Hematopoietic multipotent progenitor cell (in vitro differentiated cells): ENCODE data around the gene PRMT5. TPM values are rescaled to one million over a fixed set of nuclear protein-coding genes. Genes with fewer than 3 reads are reported as not detected.
A peak's percentile ranks its signal among the peaks of the same experiment; 100 is the strongest.
"Not testable (repeated sequence)": the region's sequence is repeated elsewhere in the genome, so short reads cannot be mapped to it uniquely, and the experiment has no call there.

Experiments
- DNase-seq, 3 donors: peaks; one replicate each; pipeline ENCODE4 v3.0.0-alpha.2; 2011 to 2015; ENCODE audit warnings: low read depth in 2 of 3, low spot score in 2 of 3
- total RNA-seq: library from RNA; depleted of rRNA; stranded (reverse); fragments of >200 nt; gene quantifications from one replicate; pipeline ENCODE4 v1.2.3, GENCODE V29; 2012

The PRMT5 gene
- total RNA-seq, 1 donor: 75.9 TPM

DNA sequence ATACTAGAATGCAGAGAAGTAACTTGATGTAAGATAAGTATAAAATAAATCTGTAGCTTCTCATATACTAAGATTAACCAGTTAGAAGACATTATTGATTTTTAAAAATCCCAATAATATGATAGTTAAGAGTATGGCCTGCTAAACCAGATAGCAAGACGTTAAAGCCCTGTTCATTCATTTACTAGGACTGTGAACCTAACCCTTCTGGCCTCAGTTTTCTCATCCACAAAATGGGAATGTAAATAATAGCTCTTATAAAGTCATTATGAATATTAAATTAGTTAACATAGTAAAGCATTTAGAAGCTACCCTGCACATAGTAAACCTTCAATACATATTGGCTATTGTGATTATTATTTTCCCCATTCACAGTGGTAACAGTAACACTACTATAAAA, 6.0 kb upstream of the PRMT5 start:
- DNase-seq: no peak

DNA sequence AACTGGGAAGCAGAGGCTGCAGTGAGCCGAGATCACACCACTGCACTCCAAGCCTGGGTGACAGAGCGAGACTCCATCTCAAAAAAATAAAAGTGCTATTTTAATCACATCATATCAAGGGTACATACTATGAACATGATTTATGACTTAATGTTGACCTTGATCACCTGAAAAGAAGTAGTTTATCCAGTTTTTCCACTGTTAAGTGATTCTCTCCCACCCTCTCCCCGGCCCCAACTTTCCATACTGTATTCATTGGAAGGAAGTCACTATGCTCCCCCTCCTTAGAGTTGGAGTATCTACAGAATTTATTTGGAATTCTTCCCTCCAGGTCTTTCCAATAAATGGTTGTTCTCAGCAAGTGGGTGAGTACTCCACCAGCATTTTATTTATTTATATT, 3.0 kb upstream of the PRMT5 start:
- DNase-seq: no peak

DNA sequence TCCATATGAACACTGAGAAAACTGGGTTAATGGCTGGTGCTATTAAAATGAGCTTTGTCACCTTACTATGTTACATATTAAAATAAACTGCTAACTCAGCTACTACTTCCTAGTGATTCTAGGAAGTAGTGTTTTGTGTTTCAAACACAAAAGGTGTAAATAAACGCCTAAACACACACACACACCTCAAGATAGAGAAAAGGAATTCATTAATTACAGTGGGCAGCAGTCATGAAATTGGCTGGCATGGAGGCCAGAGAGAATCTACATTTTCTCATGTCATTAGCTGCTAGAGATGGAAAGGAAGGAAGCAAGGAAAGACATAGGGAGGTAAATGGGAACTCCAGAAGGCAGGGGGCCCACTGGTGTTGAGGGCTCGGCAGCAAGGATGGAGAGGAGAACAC, 787 bp upstream of the PRMT5 start:
- no peak for DNase-seq

DNA sequence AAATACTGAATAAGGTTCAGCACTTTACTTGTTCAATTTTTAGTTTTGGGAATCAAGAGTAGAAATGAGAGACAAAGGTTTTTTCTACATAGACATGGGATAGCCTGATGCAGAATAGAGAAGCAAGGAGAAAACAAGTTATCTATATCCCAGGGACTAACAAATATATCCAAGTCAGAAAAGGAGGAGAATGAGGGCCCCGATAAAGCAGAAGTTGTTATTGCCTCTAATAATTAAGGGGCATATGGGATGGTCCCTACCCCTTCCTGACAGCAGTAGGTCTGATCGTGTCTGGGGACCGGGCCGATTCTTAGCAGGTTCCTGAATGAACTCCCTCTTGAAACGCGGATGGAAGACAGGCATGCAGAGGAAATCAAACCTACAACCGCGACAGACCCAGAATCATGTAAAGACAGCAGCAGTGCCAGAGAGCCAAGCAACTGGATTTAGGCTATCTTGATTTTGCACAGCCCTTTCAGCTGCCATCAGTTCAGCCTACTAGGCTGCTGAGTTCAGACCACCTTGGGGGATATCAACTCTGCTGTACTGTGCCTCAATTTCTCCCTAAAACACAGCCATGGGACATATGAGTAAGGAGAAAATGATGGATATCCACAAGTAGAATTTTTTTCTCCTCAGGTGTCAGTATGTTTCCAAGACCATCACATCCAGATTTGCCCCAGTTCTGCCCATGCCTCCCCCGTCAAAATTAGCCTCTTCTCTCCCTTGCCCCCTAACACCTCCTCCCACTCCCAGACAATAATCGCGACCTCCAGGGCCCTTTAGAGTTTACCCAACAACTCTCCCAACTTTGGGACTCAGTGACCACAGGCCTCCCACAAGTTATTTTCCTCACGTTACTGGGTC, 706 bp downstream of the PRMT5 start:
- DNase-seq: no peak

DNA sequence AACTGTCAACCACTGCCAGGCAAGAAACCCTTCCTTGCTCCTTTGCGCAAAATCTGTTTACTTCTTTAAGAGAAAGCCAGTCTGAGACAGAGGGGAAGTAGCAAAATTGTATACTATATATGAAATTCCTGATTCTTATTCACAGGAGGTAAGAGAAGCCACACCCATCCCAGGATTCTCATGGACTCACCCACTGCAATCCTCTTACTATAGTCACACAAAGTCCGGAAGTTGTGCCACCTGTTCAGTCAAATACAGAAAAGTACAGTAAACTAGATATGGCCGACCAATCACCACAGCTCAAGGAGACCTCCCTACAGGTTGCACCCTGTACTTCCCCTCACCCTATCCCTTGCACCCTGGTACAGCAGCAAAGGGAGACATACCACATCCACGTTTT, 2.9 kb downstream of the PRMT5 start:
- DNase-seq: no peak

DNA sequence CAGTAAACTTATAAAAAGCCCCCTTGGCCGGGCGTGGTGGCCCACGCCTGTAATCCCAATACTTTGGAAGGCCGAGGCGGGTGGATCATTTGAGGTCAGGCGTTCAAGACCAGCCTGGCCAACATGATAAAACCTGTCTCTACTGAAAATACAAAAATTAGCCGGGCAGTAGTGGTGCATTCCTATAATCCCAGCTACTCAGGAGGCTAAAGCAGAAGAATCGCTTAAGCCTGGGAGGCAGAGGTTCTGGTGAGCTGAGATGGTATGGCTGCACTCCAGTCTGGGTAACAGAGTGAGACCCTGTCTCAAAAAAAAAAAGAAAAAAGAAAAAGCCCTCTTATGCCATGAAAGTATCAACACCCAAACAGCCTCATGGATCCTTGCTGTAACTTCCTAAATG, 3.7 kb downstream of the PRMT5 start:
- no peak for DNase-seq

DNA sequence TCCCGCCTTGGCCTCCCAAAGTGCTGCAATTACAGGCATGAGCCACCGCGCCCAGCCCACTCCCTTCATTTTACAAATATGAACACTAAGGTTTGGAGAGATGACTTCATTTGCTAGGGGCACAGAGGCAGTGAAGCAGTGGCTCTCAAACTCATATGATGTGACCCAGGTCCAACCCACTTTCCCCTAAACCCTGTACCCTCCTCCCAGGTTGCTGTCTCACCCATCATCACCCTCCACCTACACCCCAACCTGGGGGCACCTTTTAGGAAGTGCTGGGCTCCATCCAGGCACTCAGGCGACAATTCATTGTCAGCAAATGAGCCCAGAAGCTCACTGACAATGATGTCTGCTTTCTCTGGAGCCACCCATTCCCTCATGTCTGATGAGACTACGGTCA, 5.4 kb downstream of the PRMT5 start:
- DNase-seq: no peak

DNA sequence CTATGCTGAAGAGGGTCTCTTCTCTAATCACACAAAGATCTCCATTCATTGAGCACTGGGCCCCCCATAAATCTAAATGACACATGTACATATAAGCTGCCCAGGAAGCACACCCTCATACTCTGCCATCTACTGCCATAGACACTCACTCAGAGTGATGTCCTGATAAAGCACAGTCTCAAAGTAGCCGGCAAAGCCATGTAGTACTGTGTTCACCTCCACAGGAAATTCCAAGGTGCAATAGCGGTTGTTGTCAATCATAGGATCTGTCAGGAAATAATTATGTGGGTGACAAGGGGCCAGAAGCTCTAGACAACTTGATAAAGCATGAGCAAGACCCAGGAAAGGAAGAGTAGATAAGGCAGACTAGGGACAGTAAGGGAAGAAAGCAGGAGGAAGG, 6.9 kb downstream of the PRMT5 start:
- DNase-seq: no peak

DNA sequence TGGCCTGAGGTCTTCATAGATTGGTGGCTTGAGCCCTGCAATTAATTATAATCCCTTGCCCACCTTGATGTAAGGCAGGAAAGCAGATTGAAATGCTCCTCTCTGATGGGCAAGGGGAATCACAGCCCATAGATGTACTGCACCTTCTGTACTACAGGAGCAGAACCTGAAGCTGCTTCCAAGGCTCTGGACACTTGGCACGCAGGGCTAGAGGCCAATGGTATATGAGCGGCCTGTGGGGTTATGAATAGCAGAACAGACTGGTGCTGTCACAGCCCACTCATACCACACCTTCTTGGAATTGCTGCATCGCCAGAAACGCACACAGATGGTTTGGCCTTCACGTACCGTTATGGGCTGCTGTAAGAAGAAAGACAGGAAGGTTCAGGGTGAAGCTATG, 8.5 kb downstream of the PRMT5 start:
- no peak for DNase-seq

DNA sequence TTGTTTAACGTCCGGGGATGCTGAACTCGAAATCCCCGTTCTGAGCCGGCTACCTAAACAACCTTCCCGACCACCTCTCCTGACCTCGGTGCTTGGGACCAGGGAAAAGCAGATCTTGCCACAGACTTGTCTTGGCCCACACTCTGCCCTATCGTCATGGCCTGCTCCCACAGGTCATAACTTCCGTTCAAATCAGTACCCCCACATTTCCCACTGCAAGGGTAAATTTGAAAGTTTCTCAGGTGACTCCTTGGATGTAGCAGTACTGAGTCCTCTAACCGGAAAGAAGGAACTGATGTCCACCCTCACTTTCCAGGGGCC, 9.6 kb downstream of the PRMT5 start:
- DNase-seq: no peak

DNA sequence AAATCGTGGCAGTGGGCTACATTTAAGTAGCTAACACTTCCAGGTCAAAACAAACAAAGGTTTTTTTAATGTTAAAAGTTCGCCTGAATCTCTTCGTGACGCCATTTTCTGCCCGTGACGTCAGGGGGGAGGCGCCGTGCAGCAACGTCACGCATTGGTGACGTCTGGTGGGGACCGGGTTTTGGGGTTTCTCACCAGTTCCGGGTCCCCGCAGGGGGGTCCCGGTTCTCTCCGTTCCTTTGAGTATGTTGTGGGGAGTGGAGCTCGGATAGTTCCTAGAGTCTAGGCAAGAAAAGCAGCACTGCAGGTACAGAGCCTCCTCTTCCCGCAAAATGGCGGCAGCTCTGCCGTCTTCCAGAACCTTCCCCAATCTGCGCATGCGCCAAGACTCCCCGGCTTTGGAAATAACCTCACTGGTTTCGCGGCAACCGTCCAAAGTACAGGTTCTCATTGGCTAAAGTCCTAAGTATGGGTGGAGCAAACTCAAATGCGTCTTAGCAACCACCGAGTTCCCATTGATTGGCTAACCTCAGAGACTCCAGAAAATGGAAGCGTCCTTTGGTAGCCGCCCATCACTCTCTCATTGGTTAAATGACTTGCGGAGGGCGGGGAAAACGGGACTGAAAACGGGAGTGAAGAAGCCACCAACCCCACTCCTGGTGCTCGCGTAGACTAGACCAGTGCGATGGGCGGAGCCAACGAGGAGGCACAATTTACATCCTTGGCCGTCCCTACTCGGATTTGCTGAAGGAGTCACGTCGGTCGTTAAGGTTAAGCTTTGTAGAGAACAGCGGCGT, 10.2 kb downstream of the PRMT5 start, which contains the start of gene RBM23:
Gene RBM23 (minus strand): TSS at position 346 of the 797 bp plus-strand sequence.
- peak; percentile 100 for DNase-seq

DNA sequence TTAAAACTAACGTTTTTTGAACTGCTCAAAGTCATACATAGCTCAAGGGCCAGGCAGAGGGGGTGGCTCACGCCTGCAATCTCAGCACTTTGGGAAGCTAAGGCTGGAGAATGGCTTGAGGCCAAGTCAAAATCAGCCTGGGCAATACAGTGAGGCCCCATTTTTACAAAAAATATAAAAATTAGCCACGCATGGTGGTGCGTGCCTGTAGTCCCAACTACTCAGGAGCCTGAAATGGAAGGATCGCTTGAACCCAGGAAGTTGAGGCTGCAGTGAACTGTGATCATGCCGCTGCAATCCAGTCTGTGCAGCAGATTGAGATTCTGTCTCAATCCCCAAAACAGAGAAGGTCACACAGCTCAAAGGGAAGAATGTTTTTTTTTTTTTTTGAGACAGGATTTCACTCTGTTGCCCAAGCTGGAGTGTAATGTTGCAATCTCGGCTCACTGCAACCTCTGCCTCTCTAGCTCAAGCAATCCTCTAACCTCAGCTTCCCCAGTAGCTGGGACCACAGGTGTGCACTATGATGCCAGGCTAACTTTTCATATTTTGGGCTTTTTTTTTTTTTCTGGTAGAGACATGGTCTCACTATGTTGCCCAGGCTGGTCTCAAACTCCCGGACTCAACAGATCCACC, 13.2 kb downstream of the PRMT5 start:
- DNase-seq: no peak

DNA sequence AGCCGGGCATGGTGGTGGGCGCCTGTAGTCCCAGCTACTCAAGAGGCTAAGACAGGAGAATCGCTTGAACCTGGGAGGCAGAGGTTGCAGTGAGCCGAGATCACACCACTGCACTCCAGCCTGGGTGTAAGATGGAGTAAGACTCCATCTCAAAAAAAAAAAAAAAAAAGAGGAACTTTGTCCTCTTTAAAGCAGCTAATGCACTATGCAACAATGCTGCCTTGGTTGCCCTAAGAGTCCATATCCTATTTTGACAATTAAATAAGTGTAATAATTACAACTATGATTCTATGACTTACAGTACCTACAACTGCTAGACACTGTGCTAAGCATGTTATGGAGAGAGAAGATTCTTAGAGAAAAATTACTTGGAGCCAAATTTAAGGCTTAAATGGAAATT, 14.3 kb downstream of the PRMT5 start:
- DNase-seq: not testable (repeated sequence)

DNA sequence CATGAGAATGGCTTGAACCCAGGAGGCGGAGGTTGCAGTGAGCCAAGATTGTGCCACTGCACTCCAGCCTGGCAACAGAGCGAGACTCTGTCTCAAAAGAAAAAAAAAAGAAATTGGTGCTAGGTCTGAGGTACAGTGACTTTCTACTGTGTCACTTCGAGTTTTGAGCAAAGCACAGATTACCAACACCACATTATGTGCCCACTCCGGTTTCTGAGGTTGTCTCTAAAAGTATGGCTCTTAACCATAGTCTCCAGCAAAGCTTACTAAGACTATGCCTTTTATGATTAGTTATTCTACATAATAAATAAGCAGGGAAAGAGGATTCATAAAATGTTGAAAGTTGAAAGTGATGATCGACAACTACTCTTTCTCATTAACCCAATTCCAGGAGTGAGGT, 18.3 kb downstream of the PRMT5 start:
- no peak for DNase-seq

DNA sequence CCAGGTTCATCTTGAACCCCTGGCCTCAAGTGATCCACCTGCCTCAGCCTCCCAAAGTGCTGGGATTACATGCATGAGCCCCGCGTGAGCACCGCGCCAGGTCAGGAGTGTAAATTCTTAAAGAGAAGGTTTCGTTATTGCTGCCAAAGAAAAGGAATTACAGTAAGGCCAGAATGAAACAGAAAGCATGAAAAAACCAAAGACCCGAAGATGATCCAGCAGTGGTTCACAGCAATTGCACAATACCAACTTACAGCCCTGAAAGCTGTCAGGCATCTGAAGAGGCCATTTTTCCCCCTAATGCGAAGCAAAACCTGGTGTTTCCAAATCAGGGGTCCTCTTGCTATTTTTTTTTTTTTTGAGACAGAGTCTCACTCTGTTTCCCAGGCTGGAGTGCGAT, 20.6 kb downstream of the PRMT5 start:
- no peak for DNase-seq

DNA sequence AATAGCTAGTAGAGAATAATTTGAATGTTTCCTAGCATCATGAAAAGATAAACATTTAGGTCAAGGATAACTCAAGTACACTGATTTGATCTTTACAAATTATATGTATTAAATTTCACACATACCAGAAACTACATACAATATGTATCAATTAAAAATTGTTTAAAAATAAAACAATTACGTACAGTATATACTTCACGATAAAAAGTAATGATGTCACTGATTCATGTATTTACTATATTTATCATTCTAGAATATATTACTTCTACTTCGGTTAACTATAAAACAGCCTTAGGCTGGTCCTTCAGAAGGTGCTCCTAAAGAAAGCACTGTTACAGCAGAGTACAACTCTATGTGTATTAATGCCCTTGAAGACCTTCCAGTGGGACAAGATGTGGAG, 21.7 kb downstream of the PRMT5 start:
- DNase-seq: no peak

DNA sequence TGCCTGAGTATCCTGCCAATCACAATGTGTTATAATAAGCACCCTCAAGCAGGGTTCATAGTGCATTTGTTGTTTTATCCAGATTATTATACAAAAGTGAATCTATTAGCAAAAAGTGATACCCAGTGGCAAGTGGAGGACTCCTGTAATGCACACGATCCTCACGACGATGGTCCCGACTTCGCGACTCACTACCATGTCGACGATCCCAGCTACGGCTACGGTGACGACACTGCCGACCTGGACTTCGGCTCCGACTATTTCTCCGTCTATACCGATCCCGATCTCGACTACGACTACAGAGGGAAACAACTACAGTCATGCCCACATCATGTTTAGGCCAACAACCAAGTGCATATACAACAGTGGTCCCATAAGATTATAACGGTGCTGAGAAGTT, 23.1 kb downstream of the PRMT5 start:
- no peak for DNase-seq

DNA sequence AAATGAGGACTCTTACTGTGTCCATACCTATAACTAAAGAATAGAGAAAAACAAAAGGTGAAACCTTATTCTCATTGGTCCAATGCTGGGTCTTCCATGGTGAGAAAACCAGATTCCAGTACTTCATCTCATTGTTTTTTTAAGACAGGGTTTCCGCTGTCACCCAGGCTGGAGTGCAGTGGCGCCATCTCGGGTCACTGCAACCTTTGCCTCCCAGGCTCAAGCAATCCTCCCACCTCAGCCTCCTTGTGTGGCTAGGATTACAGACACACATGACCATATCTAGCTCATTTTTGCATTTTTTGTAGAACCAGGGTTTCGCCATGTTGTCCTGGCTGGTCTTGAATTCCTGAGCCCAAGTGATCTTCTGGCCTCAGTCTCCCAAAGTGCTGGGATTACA, 23.5 kb downstream of the PRMT5 start:
- DNase-seq: no peak

DNA sequence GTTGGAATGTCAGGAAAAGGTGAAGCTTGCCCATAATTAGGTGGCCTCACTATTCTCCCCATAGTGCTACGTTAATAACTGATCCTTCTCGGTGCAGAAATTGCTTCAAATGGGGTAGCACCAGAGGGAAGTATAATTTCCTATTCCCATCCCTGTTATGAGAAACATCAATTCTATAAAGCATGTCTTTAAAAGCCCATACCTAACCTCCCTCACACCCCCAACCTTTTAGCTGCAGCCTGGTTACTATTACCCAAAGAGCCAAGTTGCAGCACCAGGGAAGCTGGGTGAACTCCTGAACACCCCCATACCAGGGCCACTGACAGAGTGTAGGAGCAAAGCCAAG, 25.5 kb downstream of the PRMT5 start:
- no peak for DNase-seq

DNA sequence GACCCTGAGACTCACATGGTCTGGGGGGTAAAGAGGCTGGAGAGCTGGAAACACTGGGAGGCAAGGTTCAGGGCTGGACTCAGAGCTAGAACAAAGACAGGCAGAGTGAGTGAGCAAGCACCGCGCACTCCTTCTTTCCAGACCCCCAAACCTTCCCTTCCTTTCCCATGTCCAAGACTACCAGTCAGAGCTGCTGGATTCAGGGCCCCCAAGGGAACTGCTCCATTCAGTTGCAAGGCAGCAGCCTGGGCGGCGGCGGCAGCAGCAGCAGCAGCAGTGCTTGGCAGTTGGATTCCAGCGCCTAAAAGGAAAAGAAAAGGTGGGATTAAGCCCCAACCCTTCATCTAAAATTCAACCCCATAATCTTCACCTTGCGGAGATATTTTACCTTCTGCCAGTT, 27.4 kb downstream of the PRMT5 start:
- no peak for DNase-seq

DNA sequence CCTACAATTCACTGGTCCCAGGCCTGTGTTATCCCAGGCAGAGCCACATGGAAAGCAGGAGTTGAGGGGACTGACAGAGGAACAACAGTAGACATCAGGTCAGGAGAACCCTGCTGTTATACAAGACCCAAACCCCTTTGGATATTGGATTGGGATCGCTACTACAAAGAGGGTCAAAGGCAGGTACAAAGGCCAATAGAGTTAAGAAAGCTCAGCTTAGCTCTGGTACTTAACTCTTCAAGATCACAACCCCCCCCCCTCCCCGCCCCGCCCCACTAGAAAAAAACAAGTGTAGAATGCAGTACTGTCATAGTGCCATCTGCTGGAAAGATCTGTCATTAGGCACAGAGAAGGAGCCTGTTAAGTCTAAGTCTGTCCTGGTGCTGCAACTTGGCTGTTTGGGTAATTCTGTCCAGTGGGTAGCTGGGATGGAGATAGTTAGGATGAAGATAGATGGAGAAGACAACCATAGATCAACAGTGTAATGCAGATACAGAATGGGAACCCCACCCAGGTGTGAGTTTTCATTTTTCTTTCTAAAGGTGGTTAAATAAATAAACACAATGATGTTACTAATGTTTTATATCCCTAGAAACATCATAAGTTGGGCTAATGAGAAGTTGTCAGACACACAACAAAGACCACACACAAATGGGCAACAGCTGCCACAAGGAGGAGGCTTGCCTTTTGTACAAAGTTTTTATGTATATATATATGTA, 28.9 kb downstream of the PRMT5 start:
- DNase-seq: peak; percentile 36 to 80 (median 67)
